Measurements from ENCODE around the gene DNMT3B. TPM values are rescaled to one million over a fixed set of nuclear protein-coding genes. Genes with fewer than 3 reads are reported as not detected.

Gene DNMT3B
- total and polyA plus RNA-seq, 4 donors, result 0.26 to 2.8 (median 0.60) TPM

DNA sequence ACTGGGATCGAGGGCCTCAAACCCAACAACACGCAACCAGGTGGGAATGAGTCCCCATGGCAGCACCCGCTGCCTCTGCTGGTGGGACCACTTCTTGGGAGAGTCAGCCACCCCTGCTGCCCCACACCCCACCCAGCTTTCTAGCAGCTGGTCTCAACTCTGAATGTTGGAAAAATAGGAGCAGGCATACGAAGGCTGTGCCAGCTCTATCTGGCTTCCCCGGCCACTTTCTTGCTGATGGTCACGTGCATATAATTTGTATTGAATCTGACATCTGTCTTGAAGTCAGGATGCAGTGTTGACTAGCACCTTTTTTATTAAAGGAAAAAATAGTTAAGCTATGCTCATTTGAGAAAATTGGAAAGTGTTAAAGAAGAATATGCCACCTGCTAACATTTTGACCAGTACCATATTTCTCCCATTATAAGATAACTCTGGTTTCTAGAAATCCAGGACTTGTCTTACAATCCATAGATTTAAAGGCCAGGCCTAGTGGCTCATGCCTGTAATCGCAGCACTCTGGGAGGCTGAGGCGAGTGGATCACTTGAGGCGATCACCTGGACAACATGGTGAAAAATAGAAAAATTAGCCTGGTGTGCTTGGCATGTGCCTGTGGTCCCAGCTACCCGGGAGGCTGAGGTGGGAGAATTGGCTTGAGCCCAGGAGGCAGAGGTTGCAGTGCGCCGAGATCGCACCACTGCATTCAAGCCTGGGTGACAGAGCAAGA, 30.7 kb downstream of the DNMT3B start:
- Histone ChIP-seq H3K27me3 (ENCODE audit: control insufficient read depth in 4 of 4, insufficient read depth in 4 of 4, low read length in 3 of 4) (no peaks in the 10 kb centered on the region), H3K4me3 (ENCODE audit: low read depth in 1 of 3, low read length in 3 of 3) (no peak overlapping the region), H3K9me3 (ENCODE audit: control insufficient read depth in 4 of 4, low read length in 3 of 4) (no peaks in the 10 kb centered on the region), H3K9ac (ENCODE audit: low read depth in 1 of 2, low read length in 2 of 2) (no peak overlapping the region), H3K36me3 (ENCODE audit: control insufficient read depth in 4 of 4, insufficient read depth in 3 of 4, low read depth in 1 of 4, low read length in 3 of 4) (peaks cover 0 to 3% (median 0%) of the 10 kb centered on the region in 4 donors), H3K27ac (ENCODE audit: low read depth in 1 of 2, low read length in 2 of 2) (no peak overlapping the region), H3K4me1 (ENCODE audit: control insufficient read depth in 4 of 4, insufficient read depth in 4 of 4, low read length in 3 of 4) (no peaks in the 10 kb centered on the region)
- no peak for TF ChIP-seq SP1 (IDR thresholded peaks at IDR 0.05)
- TF ChIP-seq HNF4A (conservative IDR thresholded peaks at IDR 0.05), result no peak
- no peak for TF ChIP-seq HNF4G (IDR thresholded peaks at IDR 0.05)
- TF ChIP-seq, protein P1, sequence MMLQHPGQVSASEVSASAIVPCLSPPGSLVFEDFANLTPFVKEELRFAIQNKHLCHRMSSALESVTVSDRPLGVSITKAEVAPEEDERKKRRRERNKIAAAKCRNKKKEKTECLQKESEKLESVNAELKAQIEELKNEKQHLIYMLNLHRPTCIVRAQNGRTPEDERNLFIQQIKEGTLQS (IDR thresholded peaks at IDR 0.05), result no peak
- no peak for TF ChIP-seq RXRA (IDR thresholded peaks at IDR 0.05)
- TF ChIP-seq RAD21 (IDR thresholded peaks at IDR 0.05), result no peak
- no peak for TF ChIP-seq EGR1 (IDR thresholded peaks at IDR 0.05; ENCODE audit: low read depth in 2 of 2)
- TF ChIP-seq, protein P2, sequence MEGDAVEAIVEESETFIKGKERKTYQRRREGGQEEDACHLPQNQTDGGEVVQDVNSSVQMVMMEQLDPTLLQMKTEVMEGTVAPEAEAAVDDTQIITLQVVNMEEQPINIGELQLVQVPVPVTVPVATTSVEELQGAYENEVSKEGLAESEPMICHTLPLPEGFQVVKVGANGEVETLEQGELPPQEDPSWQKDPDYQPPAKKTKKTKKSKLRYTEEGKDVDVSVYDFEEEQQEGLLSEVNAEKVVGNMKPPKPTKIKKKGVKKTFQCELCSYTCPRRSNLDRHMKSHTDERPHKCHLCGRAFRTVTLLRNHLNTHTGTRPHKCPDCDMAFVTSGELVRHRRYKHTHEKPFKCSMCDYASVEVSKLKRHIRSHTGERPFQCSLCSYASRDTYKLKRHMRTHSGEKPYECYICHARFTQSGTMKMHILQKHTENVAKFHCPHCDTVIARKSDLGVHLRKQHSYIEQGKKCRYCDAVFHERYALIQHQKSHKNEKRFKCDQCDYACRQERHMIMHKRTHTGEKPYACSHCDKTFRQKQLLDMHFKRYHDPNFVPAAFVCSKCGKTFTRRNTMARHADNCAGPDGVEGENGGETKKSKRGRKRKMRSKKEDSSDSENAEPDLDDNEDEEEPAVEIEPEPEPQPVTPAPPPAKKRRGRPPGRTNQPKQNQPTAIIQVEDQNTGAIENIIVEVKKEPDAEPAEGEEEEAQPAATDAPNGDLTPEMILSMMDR (IDR thresholded peaks at IDR 0.05; ENCODE audit: low read depth, low read length, missing input control), result no peak
- TF ChIP-seq FOXA2 (IDR thresholded peaks at IDR 0.05), result no peak
- no peak for TF ChIP-seq YY1 (IDR thresholded peaks at IDR 0.05)
- TF ChIP-seq NR2F2 (IDR thresholded peaks at IDR 0.05), result no peak
- 86% methylated on average over 13 of the region's 13 CpGs for WGBS
- DNase-seq (ENCODE audit: low spot score), result no peak

DNA sequence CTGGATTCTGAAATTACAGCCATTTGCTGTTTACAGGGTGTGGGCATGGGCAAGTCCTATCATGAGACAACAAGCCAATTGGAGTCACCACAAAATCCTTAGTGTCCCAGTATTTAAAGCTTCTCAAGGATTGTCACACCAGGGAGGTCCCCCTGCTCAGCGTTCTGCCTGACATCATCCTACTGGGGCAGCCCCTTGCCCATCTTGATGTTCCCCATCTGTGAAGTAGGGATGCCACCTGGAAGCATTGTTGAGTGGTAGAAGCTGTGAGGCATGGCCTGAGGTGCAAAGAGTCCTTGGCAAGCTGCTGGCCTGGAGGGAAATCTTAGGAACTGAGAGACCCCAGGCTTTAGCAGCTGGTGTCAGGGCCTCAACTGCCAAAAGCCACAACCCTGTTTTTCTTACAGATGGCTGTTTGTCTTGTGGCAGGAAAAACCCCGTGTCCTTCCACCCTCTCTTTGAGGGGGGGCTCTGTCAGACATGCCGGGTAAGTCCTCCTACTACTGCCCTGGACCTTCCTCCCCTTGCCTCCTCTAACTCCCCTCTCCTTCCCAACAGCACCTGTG, 34.3 kb downstream of the DNMT3B start:
- no peak overlapping the region for H3K9ac ChIP-seq (ENCODE audit: low read depth in 1 of 2, low read length in 2 of 2)
- H3K27me3 ChIP-seq (ENCODE audit: control insufficient read depth in 4 of 4, insufficient read depth in 4 of 4, low read length in 3 of 4), result no peaks in the 10 kb centered on the region
- WGBS, result 84% methylated on average over 3 of the region's 3 CpGs
- H3K9me3 ChIP-seq (ENCODE audit: control insufficient read depth in 4 of 4, low read length in 3 of 4), result no peaks in the 10 kb centered on the region
- DNase-seq (ENCODE audit: low spot score), result no peak
- TF ChIP-seq RAD21 (IDR thresholded peaks at IDR 0.05) (no peak), RXRA (IDR thresholded peaks at IDR 0.05) (no peak), YY1 (IDR thresholded peaks at IDR 0.05) (no peak), HNF4G (IDR thresholded peaks at IDR 0.05) (no peak), HNF4A (conservative IDR thresholded peaks at IDR 0.05) (no peak), SP1 (IDR thresholded peaks at IDR 0.05) (no peak), TAF1 (conservative IDR thresholded peaks at IDR 0.05) (no peak), GABPA (IDR thresholded peaks at IDR 0.05 in 1 of 2, conservative IDR thresholded peaks at IDR 0.05 in 1 of 2) (no peak), FOXA2 (IDR thresholded peaks at IDR 0.05) (no peak), FOXA1 (IDR thresholded peaks at IDR 0.05) (no peak)
- TF ChIP-seq, protein P2 (IDR thresholded peaks at IDR 0.05; ENCODE audit: low read depth, low read length, missing input control), result no peak
- TF ChIP-seq, protein P3, sequence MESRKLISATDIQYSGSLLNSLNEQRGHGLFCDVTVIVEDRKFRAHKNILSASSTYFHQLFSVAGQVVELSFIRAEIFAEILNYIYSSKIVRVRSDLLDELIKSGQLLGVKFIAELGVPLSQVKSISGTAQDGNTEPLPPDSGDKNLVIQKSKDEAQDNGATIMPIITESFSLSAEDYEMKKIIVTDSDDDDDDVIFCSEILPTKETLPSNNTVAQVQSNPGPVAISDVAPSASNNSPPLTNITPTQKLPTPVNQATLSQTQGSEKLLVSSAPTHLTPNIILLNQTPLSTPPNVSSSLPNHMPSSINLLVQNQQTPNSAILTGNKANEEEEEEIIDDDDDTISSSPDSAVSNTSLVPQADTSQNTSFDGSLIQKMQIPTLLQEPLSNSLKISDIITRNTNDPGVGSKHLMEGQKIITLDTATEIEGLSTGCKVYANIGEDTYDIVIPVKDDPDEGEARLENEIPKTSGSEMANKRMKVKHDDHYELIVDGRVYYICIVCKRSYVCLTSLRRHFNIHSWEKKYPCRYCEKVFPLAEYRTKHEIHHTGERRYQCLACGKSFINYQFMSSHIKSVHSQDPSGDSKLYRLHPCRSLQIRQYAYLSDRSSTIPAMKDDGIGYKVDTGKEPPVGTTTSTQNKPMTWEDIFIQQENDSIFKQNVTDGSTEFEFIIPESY (IDR thresholded peaks at IDR 0.05), result no peak
- TF ChIP-seq, protein P1 (IDR thresholded peaks at IDR 0.05), result no peak
- TF ChIP-seq, protein P4, sequence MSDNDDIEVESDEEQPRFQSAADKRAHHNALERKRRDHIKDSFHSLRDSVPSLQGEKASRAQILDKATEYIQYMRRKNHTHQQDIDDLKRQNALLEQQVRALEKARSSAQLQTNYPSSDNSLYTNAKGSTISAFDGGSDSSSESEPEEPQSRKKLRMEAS (IDR thresholded peaks at IDR 0.05), result no peak
- no peaks in the 10 kb centered on the region for H3K4me1 ChIP-seq (ENCODE audit: control insufficient read depth in 4 of 4, insufficient read depth in 4 of 4, low read length in 3 of 4)
- H3K27ac ChIP-seq (ENCODE audit: low read depth in 1 of 2, low read length in 2 of 2), result no peak overlapping the region
- H3K4me3 ChIP-seq (ENCODE audit: low read depth in 1 of 3, low read length in 3 of 3), result no peak overlapping the region
- peaks cover 0 to 7% (median 3%) of the 10 kb centered on the region in 4 donors for H3K36me3 ChIP-seq (ENCODE audit: control insufficient read depth in 4 of 4, insufficient read depth in 3 of 4, low read depth in 1 of 4, low read length in 3 of 4)
